PC-9 (cell line): Measurements from ENCODE around the gene OSTN. TPM values are rescaled to one million over a fixed set of nuclear protein-coding genes. Genes with fewer than 3 reads are reported as not detected.

ENCODE experiments used
- Bru-seq: library from RNA; stranded (reverse); fragments of 400-500 nt; gene quantifications from one replicate; lab custom pipeline; 2021; lab: Mats Ljungman, UMichigan
- BruChase-seq, 2 experiments: library from RNA; stranded (reverse); fragments of 400-500 nt; gene quantifications; one replicate each; lab custom pipeline; 2021; lab: Mats Ljungman, UMichigan
- BruUV-seq: library from RNA; stranded (reverse); fragments of 400-500 nt; replicated peaks from 2 replicates; lab custom pipeline; 2021; lab: Mats Ljungman, UMichigan
- CTCF ChIA-PET: fragments of 300-600 bp; sonication (Branson Sonifier 250); formaldehyde crosslinking; loops from one replicate; lab custom pipeline; 2022; ENCODE audit warnings: antibody characterized with exemption; lab: Charles Lee
- POLR2A ChIA-PET: fragments of 300-600 bp; sonication (Branson Sonifier 250); formaldehyde crosslinking; loops from one replicate; lab custom pipeline; 2022; ENCODE audit warnings: antibody characterized with exemption; ENCODE audit not compliant: unreplicated experiment; lab: Charles Lee
- DNase-seq, 2 experiments: peaks; one replicate each; pipeline versions ENCODE4 v3.0.0 to v3.0.0-alpha.2; 2015 to 2022; ENCODE audit warnings: mixed read lengths in 1 of 2
- H2AFZ ChIP-seq: fragments of 200-600 bp; sonication (generic); 2 replicates; pipeline ENCODE4 v1.8.1; 2017; ENCODE audit warnings: antibody characterized with exemption
- H3F3A ChIP-seq: fragments of 200-600 bp; sonication (generic); 2 replicates; pipeline ENCODE4 v1.8.1; 2017; ENCODE audit warnings: antibody characterized with exemption, mild to moderate bottlenecking, low read depth; ENCODE audit not compliant: insufficient read depth
- H3K27ac ChIP-seq: fragments of 200-600 bp; sonication (generic); 2 replicates; pipeline ENCODE4 v1.6.1; 2016; ENCODE audit warnings: mixed run types
- H3K27me3 ChIP-seq: fragments of 200-600 bp; sonication (generic); 2 replicates; pipeline ENCODE4 v1.6.1; 2016; ENCODE audit warnings: low read depth, mixed run types; ENCODE audit not compliant: insufficient read depth
- H3K36me3 ChIP-seq: fragments of 200-600 bp; sonication (generic); 2 replicates; pipeline ENCODE4 v1.6.1; 2016; ENCODE audit warnings: low read depth, mixed run types
- H3K4me1 ChIP-seq: fragments of 200-600 bp; sonication (generic); replicated peaks from 2 replicates; pipeline ENCODE4 v1.6.1; 2016; ENCODE audit warnings: mixed run types; ENCODE audit not compliant: insufficient read depth
- H3K4me2 ChIP-seq: fragments of 200-600 bp; sonication (generic); 2 replicates; pipeline ENCODE4 v1.6.1; 2017; ENCODE audit warnings: mixed run types
- H3K4me3 ChIP-seq: fragments of 200-600 bp; sonication (generic); 2 replicates; pipeline ENCODE4 v1.6.1; 2016; ENCODE audit warnings: mixed run types
- H3K79me2 ChIP-seq: fragments of 200-600 bp; sonication (generic); 2 replicates; pipeline ENCODE4 v1.6.1; 2017; ENCODE audit warnings: low read depth, mixed run types
- H3K9me2 ChIP-seq: fragments of 200-600 bp; sonication (generic); 2 replicates; pipeline ENCODE4 v1.8.1; 2017; ENCODE audit warnings: mild to moderate bottlenecking; ENCODE audit not compliant: insufficient read depth
- H3K9me3 ChIP-seq: fragments of 200-600 bp; sonication (generic); 2 replicates; pipeline ENCODE4 v1.8.1; 2016; ENCODE audit warnings: low read depth; ENCODE audit not compliant: insufficient read depth
- H4K20me1 ChIP-seq: fragments of 200-600 bp; sonication (generic); 2 replicates; pipeline ENCODE4 v1.8.1; 2017; ENCODE audit not compliant: insufficient read depth
- CTCF ChIP-seq: fragments of 200-600 bp; sonication (generic); conservative IDR thresholded peaks from 2 replicates; pipeline ENCODE4 v1.6.1; 2017; ENCODE audit warnings: mixed run types, antibody characterized with exemption, mild to moderate bottlenecking, moderate library complexity
- EZH2 ChIP-seq: fragments of 200-600 bp; sonication (generic); IDR thresholded peaks from 2 replicates; pipeline ENCODE4 v1.8.0; 2017; ENCODE audit warnings: antibody characterized with exemption, low read depth
- intact Hi-C: fragments of 100-400 bp; cut with micrococcal nuclease; formaldehyde crosslinking; loops from one replicate; pipeline ENCODE4 v1.10.0; 2022; ENCODE audit not compliant: unreplicated experiment
- long read RNA-seq: library from polyadenylated mRNA; stranded (forward); transcript quantifications from one replicate; pipeline ENCODE4 v2.0.0, GENCODE V29; 2022
- total RNA-seq: library from RNA; stranded (reverse); gene quantifications from 2 replicates; pipeline ENCODE4 v1.2.3, GENCODE V29; 2021

The OSTN gene
- total RNA-seq = not detected in 2 replicates
- Bru-seq, nascent RNA = percentile 11 among the genes with signal in this experiment
- percentile 7 among the genes with signal in this experiment for BruChase-seq, experiment 1, labeled RNA remaining after a 2-hour chase
- percentile 7 among the genes with signal in this experiment for BruChase-seq, experiment 2, labeled RNA remaining after a 6-hour chase
- long read RNA-seq, partial matches to known transcripts = 0 of 1 reads
- long read RNA-seq, other reads (novel, unspliced or antisense) = 1 of 1 reads

- intact Hi-C loops = no loop called here
Measured at GRCh38 chr3:191198932-191199331, at the start of gene OSTN. Gene OSTN (plus strand): TSS chr3:191199241. CDS start chr3:191212533, 13,292 bp downstream.

GRCh38 chr3:191151653-191152052 lies 47.4 kb upstream of the OSTN start:
- no peak overlapping the region for H2AFZ ChIP-seq
- CTCF ChIA-PET = no interaction called here
- no TSS peak for BruUV-seq

More at GRCh38 chr3:191198932-191199331, at the start of gene OSTN:
- Histone ChIP-seq H3K4me1 (no peaks in the 10 kb centered on the region), H3K4me2 (no peak within 1 kb of the TSS), H4K20me1 (no peaks in the 10 kb centered on the region), H3K27me3 (no peaks in the 10 kb centered on the region), H3K27ac (no peak within 1 kb of the TSS), H3K79me2 (no peaks in the 10 kb centered on the region), H3F3A (no peaks in the 10 kb centered on the region), H3K9me2 (no peaks in the 10 kb centered on the region), H3K4me3 (no peak within 1 kb of the TSS), H3K9me3 (no peaks in the 10 kb centered on the region), H2AFZ (peak within 1 kb of the TSS; percentile 23; the same call in 1 of the 2 replicates), H3K36me3 (no peaks in the 10 kb centered on the region)
- CTCF ChIA-PET = no interaction called here
- no peak for DNase-seq
- POLR2A ChIA-PET = no interaction called here
- TF ChIP-seq CTCF (no peak), EZH2 (no peak)
- no TSS peak for BruUV-seq

GRCh38 chr3:191154827-191155226 lies 44.2 kb upstream of the OSTN start:
- CTCF ChIA-PET = no interaction called here
- intact Hi-C loops = no loop called here
- Histone ChIP-seq H2AFZ (no peak overlapping the region), H3K79me2 (no peaks in the 10 kb centered on the region), H3K36me3 (no peaks in the 10 kb centered on the region), H3K4me1 (no peaks in the 10 kb centered on the region), H3K27me3 (no peaks in the 10 kb centered on the region), H3K4me3 (no peak overlapping the region), H3K9me3 (peaks cover 16% of the 10 kb centered on the region; the same call in 1 of the 2 replicates), H3K9me2 (no peaks in the 10 kb centered on the region), H4K20me1 (no peaks in the 10 kb centered on the region), H3K27ac (no peak overlapping the region), H3F3A (no peaks in the 10 kb centered on the region), H3K4me2 (no peak overlapping the region)
- no peak for DNase-seq
- POLR2A ChIA-PET = no interaction called here
- BruUV-seq = no TSS peak
- TF ChIP-seq CTCF (no peak), EZH2 (no peak)

More at GRCh38 chr3:191151653-191152052, 47.4 kb upstream of the OSTN start:
- Histone ChIP-seq H3K36me3 (no peaks in the 10 kb centered on the region), H4K20me1 (no peaks in the 10 kb centered on the region), H3K4me2 (no peak overlapping the region), H3F3A (no peaks in the 10 kb centered on the region), H3K9me2 (no peaks in the 10 kb centered on the region), H3K27ac (no peak overlapping the region), H3K4me3 (no peak overlapping the region), H3K27me3 (no peaks in the 10 kb centered on the region), H3K79me2 (no peaks in the 10 kb centered on the region), H3K9me3 (peaks cover 19% of the 10 kb centered on the region; the same call in 1 of the 2 replicates), H3K4me1 (no peaks in the 10 kb centered on the region)
- no peak for TF ChIP-seq CTCF
- TF ChIP-seq EZH2 = no peak
- intact Hi-C loops = no loop called here
- POLR2A ChIA-PET = no interaction called here
- DNase-seq = no peak
